B cell (primary cell): ENCODE data around the gene PCDH15. TPM values are rescaled to one million over a fixed set of nuclear protein-coding genes. Genes with fewer than 3 reads are reported as not detected.

Source experiments
- ATAC-seq: fragments of 200-7000 bp; cut with Tn5 transposase; one replicate; pipeline ENCODE4 v1.10.0; 2021; ENCODE audit warnings: low read depth, mild to moderate bottlenecking, moderate number of reproducible peaks, moderate library complexity
- CTCF ChIA-PET: fragments of 350-600 bp; sonication (Branson Sonifier 250); formaldehyde crosslinking; loops from one replicate; lab custom pipeline; 2021; ENCODE audit warnings: antibody characterized with exemption, inconsistent platforms; lab: Charles Lee
- POLR2A ChIA-PET: fragments of 350-600 bp; sonication (Branson Sonifier 250); formaldehyde crosslinking; loops from one replicate; lab custom pipeline; 2021; ENCODE audit warnings: antibody characterized with exemption; lab: Charles Lee
- DNase-seq: peaks from one replicate; pipeline ENCODE4 v3.0.0; 2013
- H2AFZ ChIP-seq: 2 replicates; pipeline ENCODE4 v1.6.1; 2012; ENCODE audit warnings: mild to moderate bottlenecking, low read depth, low read length; ENCODE audit not compliant: insufficient read depth, poor library complexity, severe bottlenecking
- H3K27ac ChIP-seq, 2 donors: 1 replicate in 1 of 2; 2 replicates in 1 of 2; pipeline ENCODE4 v1.5.1; 2012 to 2013; ENCODE audit warnings: low read length in 2 of 2, mild to moderate bottlenecking in 2 of 2, moderate library complexity in 1 of 2
- H3K27me3 ChIP-seq, 4 experiments: fragments of 200-600 bp in 1 of 4; sonication (generic) in 1 of 4; replicated peaks in 1 of 4; 1 replicate in 2 of 4; 2 replicates in 2 of 4; pipeline versions ENCODE4 v1.6.1 to v1.7.0; 2013 to 2016; ENCODE audit warnings: low read length in 3 of 4, mild to moderate bottlenecking in 2 of 4, mixed read lengths in 1 of 4, moderate library complexity in 1 of 4; ENCODE audit not compliant: insufficient read depth in 4 of 4, control insufficient read depth in 3 of 4; ENCODE audit errors: control extremely low read depth in 1 of 4
- H3K36me3 ChIP-seq, 2 experiments: replicated peaks in 1 of 2; 1 replicate in 1 of 2; 2 replicates in 1 of 2; pipeline versions ENCODE4 v1.6.1 to v1.7.1; 2013; ENCODE audit warnings: low read length in 1 of 2; ENCODE audit not compliant: insufficient read depth in 2 of 2, control insufficient read depth in 1 of 2; ENCODE audit errors: control extremely low read depth in 1 of 2, extremely low read depth in 1 of 2
- H3K4me1 ChIP-seq, 2 donors: fragments of 200-600 bp in 1 of 2; sonication (generic) in 1 of 2; 1 replicate in 1 of 2; 2 replicates in 1 of 2; pipeline versions ENCODE4 v1.5.1 to v1.6.1; 2013 to 2017; ENCODE audit warnings: low read length in 2 of 2; ENCODE audit not compliant: control insufficient read depth in 2 of 2, insufficient read depth in 2 of 2
- H3K4me2 ChIP-seq: replicated peaks from 2 replicates; pipeline ENCODE3; 2012; ENCODE audit warnings: mild to moderate bottlenecking, low read depth, low read length; ENCODE audit not compliant: poor library complexity, severe bottlenecking
- H3K4me3 ChIP-seq, 5 experiments: fragments of 200-600 bp in 1 of 5; sonication (generic) in 1 of 5; 1 replicate in 3 of 5; 2 replicates in 2 of 5; pipeline versions ENCODE4 v1.5.1 to v1.7.0; 2011 to 2016; ENCODE audit warnings: low read length in 4 of 5, mild to moderate bottlenecking in 4 of 5, low read depth in 2 of 5, control low read depth in 1 of 5, moderate library complexity in 1 of 5; ENCODE audit not compliant: insufficient read depth in 1 of 5; ENCODE audit errors: control extremely low read depth in 1 of 5, extremely low read depth in 1 of 5
- H3K79me2 ChIP-seq: fragments of 200-600 bp; sonication (generic); one replicate; pipeline ENCODE4 v1.6.0; 2016; ENCODE audit warnings: low read length; ENCODE audit not compliant: control insufficient read depth, insufficient read depth
- H3K9ac ChIP-seq: fragments of 200-600 bp; sonication (generic); 2 replicates; pipeline ENCODE4 v1.6.1; 2017; ENCODE audit warnings: mild to moderate bottlenecking, low read length, moderate library complexity
- H3K9me3 ChIP-seq, 3 donors: one replicate each; pipeline versions ENCODE4 v1.6.1 to v1.7.1; 2013; ENCODE audit warnings: low read length in 2 of 3; ENCODE audit not compliant: control insufficient read depth in 2 of 3, insufficient read depth in 1 of 3; ENCODE audit errors: control extremely low read depth in 1 of 3
- H4K20me1 ChIP-seq: 2 replicates; pipeline ENCODE4 v1.6.0; 2012; ENCODE audit warnings: mild to moderate bottlenecking, low read length; ENCODE audit not compliant: insufficient read depth, control insufficient read depth, poor library complexity, severe bottlenecking
- H3K27ac Mint-ChIP-seq: one replicate; pipeline ENCODE4 v1.8.0; 2021; ENCODE audit warnings: mixed read lengths
- H3K27me3 Mint-ChIP-seq: one replicate; pipeline ENCODE4 v1.8.0; 2021; ENCODE audit warnings: mixed read lengths
- H3K4me1 Mint-ChIP-seq: one replicate; pipeline ENCODE4 v1.8.0; 2021; ENCODE audit warnings: mixed read lengths
- H3K4me3 Mint-ChIP-seq: one replicate; pipeline ENCODE4 v1.8.0; 2021; ENCODE audit warnings: mixed read lengths
- H3K9me3 Mint-ChIP-seq: one replicate; pipeline ENCODE4 v1.8.0; 2022; ENCODE audit warnings: mixed read lengths; ENCODE audit not compliant: insufficient read depth
- CTCF ChIP-seq: fragments of 200-600 bp; IDR thresholded peaks from one replicate; pipeline ENCODE4 v1.8.0; 2022; ENCODE audit warnings: antibody characterized with exemption, mild to moderate bottlenecking
- EZH2 ChIP-seq: IDR thresholded peaks from 2 replicates; pipeline ENCODE4 v1.6.1; 2012; ENCODE audit warnings: borderline replicate concordance, low read depth, mild to moderate bottlenecking, moderate library complexity, low read length; ENCODE audit not compliant: insufficient read depth, poor library complexity, severe bottlenecking
- WGBS: methylation state at CpG from one replicate; pipeline ENCODE4 v1.1.5; 2013; ENCODE audit warnings: missing lambda C conversion rate; ENCODE audit not compliant: insufficient coverage; 5-methylcytosine and 5-hydroxymethylcytosine counted together
- intact Hi-C: fragments of 100-400 bp; cut with micrococcal nuclease; formaldehyde crosslinking; loops from one replicate; pipeline ENCODE4 v1.10.0; 2022
- polyA plus RNA-seq: library from polyadenylated mRNA; depleted of rRNA; stranded (reverse); fragments of >200 nt; gene quantifications from 2 replicates; pipeline ENCODE4 v1.2.3, GENCODE V29; 2012
- total RNA-seq, 2 donors: library from RNA; stranded (reverse); fragments of 120-200 nt in 1 of 2; gene quantifications; 1 replicate in 1 of 2; 2 replicates in 1 of 2; pipeline versions ENCODE4 v1.2.3 to v1.2.4, GENCODE V29; 2013 to 2022

Gene PCDH15
- total and polyA plus RNA-seq, 2 donors (not counting 1 experiment from before 2014, with no cell fraction given): not detected

GRCh38 chr10:54594289-54594688 is 206.7 kb downstream of the PCDH15 start:
- Mint-ChIP-seq H3K27me3 (no peaks in the 10 kb centered on the region), H3K4me1 (no peaks in the 10 kb centered on the region), H3K9me3 (peaks cover 4% of the 10 kb centered on the region), H3K4me3 (no peak overlapping the region), H3K27ac (no peak overlapping the region)
- H4K20me1 ChIP-seq: no peaks in the 10 kb centered on the region
- ATAC-seq (no peak), DNase-seq (no peak)
- CTCF ChIA-PET: no interaction called here
- H3K36me3 ChIP-seq: no peaks in the 10 kb centered on the region
- no peak for TF ChIP-seq EZH2
- intact Hi-C loops: no loop called here
- no peak overlapping the region for H3K9ac ChIP-seq
- no peaks in the 10 kb centered on the region for H3K79me2 ChIP-seq
- H3K4me2 ChIP-seq: no peak overlapping the region
- H3K9me3 ChIP-seq: peaks cover 0 to 8% (median 2%) of the 10 kb centered on the region in 3 donors
- H3K4me1 ChIP-seq: no peaks in the 10 kb centered on the region
- H2AFZ ChIP-seq: no peak overlapping the region
- no peak overlapping the region for H3K27ac ChIP-seq
- H3K4me3 ChIP-seq: no peak overlapping the region
- no peaks in the 10 kb centered on the region for H3K27me3 ChIP-seq
- POLR2A ChIA-PET: no interaction called here
- 85% methylated on average over 3 of the region's 3 CpGs for WGBS

- Mint-ChIP-seq H3K9me3 (peaks cover 3% of the 10 kb centered on the region), H3K27me3 (no peaks in the 10 kb centered on the region), H3K27ac (no peak overlapping the region), H3K4me1 (no peaks in the 10 kb centered on the region), H3K4me3 (no peak overlapping the region)
- DNase-seq: no peak
- Histone ChIP-seq H3K9me3 (no peaks in the 10 kb centered on the region), H3K9ac (no peak overlapping the region), H3K4me2 (no peak overlapping the region), H3K27ac (no peak overlapping the region), H3K27me3 (no peaks in the 10 kb centered on the region), H3K79me2 (no peaks in the 10 kb centered on the region), H2AFZ (no peak overlapping the region), H3K4me1 (no peaks in the 10 kb centered on the region), H3K36me3 (no peaks in the 10 kb centered on the region), H3K4me3 (no peak overlapping the region), H4K20me1 (no peaks in the 10 kb centered on the region)
- intact Hi-C loops: no loop called here
- ChIA-PET POLR2A (no interaction called here), CTCF (no interaction called here)
- no CpG with 5 or more reads among the region's 2 CpGs for WGBS
- no peak for ATAC-seq
- TF ChIP-seq EZH2 (no peak), CTCF (no peak)
Observed at GRCh38 chr10:54587971-54588370, 213.1 kb downstream of the PCDH15 start.
